IMR-90 (cell line): Measurements from ENCODE around the gene RP2. TPM values are rescaled to one million over a fixed set of nuclear protein-coding genes. Genes with fewer than 3 reads are reported as not detected.
A peak's percentile ranks its signal among the peaks of the same experiment; 100 is the strongest.

Experiments used
- ATAC-seq: fragments of 200-7000 bp; cut with Tn5 transposase; 2 replicates; pipeline ENCODE4 v1.9.1; 2020; ENCODE audit warnings: low read depth, mild to moderate bottlenecking, moderate library complexity
- BruUV-seq: library from RNA; stranded (reverse); fragments of 400-500 nt; replicated peaks from 2 replicates; lab custom pipeline; 2021; lab: Mats Ljungman, UMichigan
- CTCF ChIA-PET: fragments of 300-600 bp; formaldehyde crosslinking; extraction: SDS; loops from one replicate; lab custom pipeline; 2021; ENCODE audit warnings: antibody characterized with exemption; lab: Yijun Ruan, JAX
- POLR2A ChIA-PET: fragments of 300-600 bp; sonication (Branson Sonifier 250); formaldehyde crosslinking; loops from one replicate; lab custom pipeline; 2022; ENCODE audit warnings: antibody characterized with exemption; ENCODE audit not compliant: unreplicated experiment; lab: Charles Lee
- DNase-seq: peaks from one replicate; pipeline ENCODE4 v3.0.0; 2013
- H2AFZ ChIP-seq: replicated peaks from 2 replicates; pipeline ENCODE3; 2013; ENCODE audit warnings: low read length, mild to moderate bottlenecking; ENCODE audit not compliant: poor library complexity
- H2AK5ac ChIP-seq: 2 replicates; pipeline ENCODE4 v1.6.1; 2013; ENCODE audit warnings: low read depth, low read length, inconsistent platforms
- H2AK9ac ChIP-seq: replicated peaks from 2 replicates; pipeline ENCODE3; 2013; ENCODE audit warnings: mild to moderate bottlenecking, low read depth, low read length, moderate library complexity; ENCODE audit not compliant: poor library complexity
- H2BK120ac ChIP-seq: 2 replicates; pipeline ENCODE4 v1.6.1; 2013; ENCODE audit warnings: low read depth, low read length, inconsistent platforms
- H2BK15ac ChIP-seq: 3 replicates; pipeline ENCODE4 v1.6.1; 2013; ENCODE audit warnings: low read depth, low read length, inconsistent platforms
- H2BK20ac ChIP-seq: 2 replicates; pipeline ENCODE4 v1.6.1; 2013; ENCODE audit warnings: low read depth, mild to moderate bottlenecking, inconsistent platforms, low read length, moderate library complexity
- H2BK5ac ChIP-seq: 2 replicates; pipeline ENCODE4 v1.6.1; 2013; ENCODE audit warnings: mild to moderate bottlenecking, low read depth, low read length, inconsistent platforms; ENCODE audit not compliant: poor library complexity, severe bottlenecking
- H3K14ac ChIP-seq: replicated peaks from 2 replicates; pipeline ENCODE4 v1.6.1; 2013; ENCODE audit warnings: low read depth, low read length, inconsistent platforms
- H3K18ac ChIP-seq: 2 replicates; pipeline ENCODE4 v1.6.1; 2013; ENCODE audit warnings: low read depth, low read length, control low read depth
- H3K23ac ChIP-seq: 2 replicates; pipeline ENCODE4 v1.6.1; 2013; ENCODE audit warnings: low read depth, low read length, inconsistent platforms
- H3K27ac ChIP-seq: 2 replicates; pipeline ENCODE4 v1.5.1; 2013; ENCODE audit warnings: mild to moderate bottlenecking, control low read depth, low read length; ENCODE audit not compliant: insufficient read depth
- H3K27me3 ChIP-seq: 2 replicates; pipeline ENCODE4 v1.6.1; 2013; ENCODE audit warnings: low read length; ENCODE audit not compliant: control insufficient read depth, insufficient read depth
- H3K36me3 ChIP-seq: 2 replicates; pipeline ENCODE4 v1.6.1; 2013; ENCODE audit warnings: low read length, mixed read lengths; ENCODE audit not compliant: control insufficient read depth, insufficient read depth
- H3K4ac ChIP-seq: 2 replicates; pipeline ENCODE4 v1.6.1; 2013; ENCODE audit warnings: low read depth, low read length, inconsistent platforms
- H3K4me1 ChIP-seq: 2 replicates; pipeline ENCODE4 v1.6.1; 2013; ENCODE audit warnings: low read length, mixed read lengths; ENCODE audit not compliant: control insufficient read depth, insufficient read depth
- H3K4me2 ChIP-seq: 2 replicates; pipeline ENCODE4 v1.6.1; 2013; ENCODE audit warnings: low read depth, mild to moderate bottlenecking, control low read depth, low read length, moderate library complexity
- H3K4me3 ChIP-seq: 2 replicates; pipeline ENCODE4 v1.5.1; 2013; ENCODE audit warnings: low read depth, mild to moderate bottlenecking, control low read depth, low read length, moderate library complexity; ENCODE audit not compliant: insufficient read depth
- H3K56ac ChIP-seq: 2 replicates; pipeline ENCODE4 v1.6.1; 2013; ENCODE audit warnings: low read length, inconsistent platforms; ENCODE audit not compliant: insufficient read depth; ENCODE audit errors: extremely low read depth
- H3K79me1 ChIP-seq, 2 experiments: 2 replicates each; pipeline ENCODE4 v1.6.1; 2013; ENCODE audit warnings: low read length in 2 of 2, inconsistent platforms in 1 of 2, low read depth in 1 of 2
- H3K9ac ChIP-seq: 2 replicates; pipeline ENCODE4 v1.6.1; 2013; ENCODE audit warnings: low read depth, low read length, control low read depth
- H3K9me1 ChIP-seq: 2 replicates; pipeline ENCODE4 v1.6.1; 2013; ENCODE audit warnings: low read length, inconsistent platforms; ENCODE audit not compliant: insufficient read depth
- H3K9me3 ChIP-seq: 2 replicates; pipeline ENCODE4 v1.6.1; 2013; ENCODE audit warnings: low read length; ENCODE audit not compliant: control insufficient read depth, insufficient read depth
- H4K20me1 ChIP-seq: 2 replicates; pipeline ENCODE4 v1.6.1; 2013; ENCODE audit warnings: low read length, inconsistent platforms; ENCODE audit not compliant: insufficient read depth
- H4K5ac ChIP-seq: 2 replicates; pipeline ENCODE4 v1.6.1; 2013; ENCODE audit warnings: mild to moderate bottlenecking, low read depth, low read length, control low read depth
- H4K8ac ChIP-seq, 2 experiments: 2 replicates each; pipeline ENCODE4 v1.6.1; 2013; ENCODE audit warnings: low read depth in 2 of 2, low read length in 2 of 2, control low read depth in 1 of 2, inconsistent platforms in 1 of 2
- H4K91ac ChIP-seq: 2 replicates; pipeline ENCODE4 v1.6.1; 2013; ENCODE audit warnings: low read depth, low read length, inconsistent platforms; ENCODE audit not compliant: insufficient read depth
- BHLHE40 ChIP-seq: fragments of 150-350 bp; IDR thresholded peaks from 2 replicates; pipeline ENCODE4 v1.6.1; 2016; ENCODE audit warnings: mild to moderate bottlenecking, low read depth, low read length
- CEBPB ChIP-seq: IDR thresholded peaks from 2 replicates; pipeline ENCODE4 v1.6.1; 2012; ENCODE audit warnings: low read depth, low read length, improper control_type of control experiment
- CHD1 ChIP-seq: IDR thresholded peaks from 2 replicates; pipeline ENCODE4 v1.6.1; 2012; ENCODE audit warnings: low read depth, low read length, improper control_type of control experiment
- CTCF ChIP-seq: conservative IDR thresholded peaks from 2 replicates; pipeline ENCODE4 v1.5.1; 2012; ENCODE audit warnings: mild to moderate bottlenecking, low read depth, low read length, improper control_type of control experiment
- ELK1 ChIP-seq: fragments of 150-350 bp; IDR thresholded peaks from 2 replicates; pipeline ENCODE4 v1.6.1; 2016; ENCODE audit warnings: low read depth, mild to moderate bottlenecking, low read length, moderate library complexity, borderline replicate concordance
- FOS ChIP-seq: fragments of 150-350 bp; IDR thresholded peaks from 2 replicates; pipeline ENCODE4 v1.6.1; 2016; ENCODE audit warnings: low read depth, low read length
- MAFK ChIP-seq: IDR thresholded peaks from 2 replicates; pipeline ENCODE4 v1.6.1; 2012; ENCODE audit warnings: low read depth, low read length, improper control_type of control experiment
- MAZ ChIP-seq: IDR thresholded peaks from 2 replicates; pipeline ENCODE4 v1.6.1; 2012; ENCODE audit warnings: low read depth, mild to moderate bottlenecking, low read length, improper control_type of control experiment, moderate library complexity, borderline replicate concordance
- MXI1 ChIP-seq: IDR thresholded peaks from 2 replicates; pipeline ENCODE4 v1.6.1; 2012; ENCODE audit warnings: low read depth, mild to moderate bottlenecking, low read length, moderate library complexity, borderline replicate concordance
- NFE2L2 ChIP-seq: fragments of 150-350 bp; IDR thresholded peaks from 2 replicates; pipeline ENCODE4 v1.6.1; 2016; ENCODE audit warnings: low read depth, mild to moderate bottlenecking, low read length
- POLR2A ChIP-seq: IDR thresholded peaks from 2 replicates; pipeline ENCODE4 v1.6.1; 2012; ENCODE audit warnings: mild to moderate bottlenecking, low read depth, low read length
- RAD21 ChIP-seq: IDR thresholded peaks from 2 replicates; pipeline ENCODE4 v1.6.1; 2012; ENCODE audit warnings: low read length, improper control_type of control experiment
- RCOR1 ChIP-seq: IDR thresholded peaks from 2 replicates; pipeline ENCODE4 v1.6.1; 2012; ENCODE audit warnings: mild to moderate bottlenecking, low read length, improper control_type of control experiment; ENCODE audit not compliant: insufficient replicate concordance
- RFX5 ChIP-seq: IDR thresholded peaks from 2 replicates; pipeline ENCODE4 v1.8.0; 2012; ENCODE audit warnings: low read depth, mild to moderate bottlenecking, low read length, moderate library complexity
- SMC3 ChIP-seq: fragments of 150-350 bp; IDR thresholded peaks from 2 replicates; pipeline ENCODE4 v1.6.1; 2016; ENCODE audit warnings: low read depth, mild to moderate bottlenecking, antibody characterized with exemption, low read length, moderate library complexity
- USF2 ChIP-seq: fragments of 150-350 bp; IDR thresholded peaks from 2 replicates; pipeline ENCODE4 v1.6.1; 2017; ENCODE audit warnings: mild to moderate bottlenecking, antibody characterized with exemption, low read length, low read depth
- dilution Hi-C: fragments of 300-500 bp; cut with HindIII; formaldehyde crosslinking; loops from one replicate; pipeline ENCODE4 v1.14.3; 2018; ENCODE audit warnings: low sequenced_read_pairs; ENCODE audit not compliant: unreplicated experiment
- in situ Hi-C: fragments of 300-500 bp; cut with MboI; formaldehyde crosslinking; loops from 3 replicates; pipeline ENCODE4 v1.14.3; 2019; ENCODE audit warnings: low sequenced_read_pairs, inconsistent platforms, mixed read lengths
- intact Hi-C: fragments of 100-400 bp; cut with micrococcal nuclease; formaldehyde crosslinking; loops from 2 replicates; pipeline ENCODE4 v1.10.0; 2022
- polyA plus RNA-seq, 3 experiments: library from polyadenylated mRNA; depleted of rRNA; stranded (reverse); fragments of >200 nt; gene quantifications; 2 replicates each; pipeline ENCODE4 v1.2.3, GENCODE V29; 2012; ENCODE audit warnings: low replicate concordance in 1 of 3
- total RNA-seq: library from RNA; depleted of rRNA; stranded (reverse); fragments of >200 nt; gene quantifications from 2 replicates; pipeline ENCODE4 v1.2.3, GENCODE V29; 2012

The RP2 gene
- total and polyA plus RNA-seq, 2 of the 4 experiments (the other 2 are of a cell fraction), result 6.8 to 17.0 TPM

GRCh38 chrX:46856483-46856882 lies 19.6 kb downstream of the RP2 start:
- 0 out of 2 replicates have a peak overlapping the region, but pooled peaks have one; percentile 18 for H3K27ac ChIP-seq
- no peak overlapping the region for H3K4me2 ChIP-seq
- H3K27me3 ChIP-seq, result no peaks in the 10 kb centered on the region
- H4K91ac ChIP-seq, result no peak overlapping the region
- H3K23ac ChIP-seq, result no peak overlapping the region
- no peak overlapping the region for H3K9ac ChIP-seq
- H3K4ac ChIP-seq, result no peak overlapping the region
- CTCF ChIA-PET, result no interaction called here
- BruUV-seq, result no TSS peak
- H3K18ac ChIP-seq, result no peak overlapping the region
- ATAC-seq (peak; percentile 53), DNase-seq (no peak)
- H3K4me3 ChIP-seq, result no peak overlapping the region
- no peaks in the 10 kb centered on the region for H3K4me1 ChIP-seq
- peaks cover 4% of the 10 kb centered on the region; the same call in 1 of the 2 replicates for H4K20me1 ChIP-seq
- H2AFZ ChIP-seq, result no peak overlapping the region
- H3K14ac ChIP-seq, result no peak overlapping the region
- H3K79me1 ChIP-seq, result peaks cover 0 to 17% of the 10 kb centered on the region in 2 experiments; a peak in 3 of 4 replicates
- H3K9me1 ChIP-seq, result peaks cover 6% of the 10 kb centered on the region; the same call in 1 of the 2 replicates
- intact Hi-C loops, result no loop called here
- no peak overlapping the region for H2BK15ac ChIP-seq
- POLR2A ChIA-PET, result no interaction called here
- H2BK5ac ChIP-seq, result no peak overlapping the region
- H3K36me3 ChIP-seq, result peaks cover 3% of the 10 kb centered on the region; the same call in 1 of the 2 replicates
- no peak overlapping the region for H2BK20ac ChIP-seq
- in situ Hi-C loops, result no loop called here
- no peak for TF ChIP-seq CEBPB
- no peak for TF ChIP-seq ELK1
- TF ChIP-seq POLR2A, result no peak
- TF ChIP-seq RAD21, result no peak
- no peak for TF ChIP-seq USF2
- TF ChIP-seq CTCF, result no peak
- TF ChIP-seq SMC3, result no peak
- TF ChIP-seq RFX5, result no peak
- no peak for TF ChIP-seq MAZ
- TF ChIP-seq RCOR1, result no peak
- TF ChIP-seq CHD1, result no peak
- TF ChIP-seq BHLHE40, result no peak
- no peak for TF ChIP-seq MXI1
- TF ChIP-seq FOS, result no peak
- TF ChIP-seq NFE2L2, result no peak
- no peak for TF ChIP-seq MAFK
- H4K8ac ChIP-seq, result no peak overlapping the region
- no peak overlapping the region for H3K56ac ChIP-seq
- dilution Hi-C loops, result no loop called here
- no peak overlapping the region for H2BK120ac ChIP-seq
- H4K5ac ChIP-seq, result no peak overlapping the region
- no peaks in the 10 kb centered on the region for H3K9me3 ChIP-seq
- H2AK5ac ChIP-seq, result 0 out of 2 replicates have a peak overlapping the region, but pooled peaks have one; percentile 2
- no peak overlapping the region for H2AK9ac ChIP-seq
